ENCODE results near the gene MAD2L2. TPM values are rescaled to one million over a fixed set of nuclear protein-coding genes. Genes with fewer than 3 reads are reported as not detected.

MAD2L2 gene
- total RNA-seq, 1 donor from 2014 or later = 28.0 TPM

DNA sequence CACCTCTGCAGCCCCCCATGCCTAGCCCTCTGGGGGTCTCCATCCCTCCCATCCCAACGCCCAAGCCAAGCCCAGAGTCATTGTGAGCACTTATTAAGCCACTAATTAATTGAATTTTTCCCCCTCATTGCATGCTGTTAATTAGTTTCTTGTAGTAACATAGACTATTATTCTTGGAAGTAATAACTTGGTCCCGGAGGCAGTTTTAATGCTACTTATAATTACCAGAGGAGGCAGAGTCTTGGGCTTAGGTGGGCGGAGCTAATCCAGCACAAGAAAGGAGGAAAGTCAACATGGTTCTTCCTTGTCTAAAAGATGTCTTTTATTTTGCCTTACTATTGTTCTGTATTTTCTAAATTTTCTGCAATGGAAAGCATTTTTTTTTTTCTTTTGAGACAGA, 54.4 kb downstream of the MAD2L2 start:
- H3K27ac Mint-ChIP-seq (ENCODE audit: unreplicated experiment) = no peak overlapping the region
- no peaks in the 10 kb centered on the region for H3K9me3 Mint-ChIP-seq (ENCODE audit: unreplicated experiment)
- H3K27me3 Mint-ChIP-seq (ENCODE audit: unreplicated experiment) = peaks cover 7% of the 10 kb centered on the region
- DNase-seq (ENCODE audit: low spot score) = no peak
- no peaks in the 10 kb centered on the region for H3K4me1 Mint-ChIP-seq (ENCODE audit: unreplicated experiment)
- TF ChIP-seq, protein P1, sequence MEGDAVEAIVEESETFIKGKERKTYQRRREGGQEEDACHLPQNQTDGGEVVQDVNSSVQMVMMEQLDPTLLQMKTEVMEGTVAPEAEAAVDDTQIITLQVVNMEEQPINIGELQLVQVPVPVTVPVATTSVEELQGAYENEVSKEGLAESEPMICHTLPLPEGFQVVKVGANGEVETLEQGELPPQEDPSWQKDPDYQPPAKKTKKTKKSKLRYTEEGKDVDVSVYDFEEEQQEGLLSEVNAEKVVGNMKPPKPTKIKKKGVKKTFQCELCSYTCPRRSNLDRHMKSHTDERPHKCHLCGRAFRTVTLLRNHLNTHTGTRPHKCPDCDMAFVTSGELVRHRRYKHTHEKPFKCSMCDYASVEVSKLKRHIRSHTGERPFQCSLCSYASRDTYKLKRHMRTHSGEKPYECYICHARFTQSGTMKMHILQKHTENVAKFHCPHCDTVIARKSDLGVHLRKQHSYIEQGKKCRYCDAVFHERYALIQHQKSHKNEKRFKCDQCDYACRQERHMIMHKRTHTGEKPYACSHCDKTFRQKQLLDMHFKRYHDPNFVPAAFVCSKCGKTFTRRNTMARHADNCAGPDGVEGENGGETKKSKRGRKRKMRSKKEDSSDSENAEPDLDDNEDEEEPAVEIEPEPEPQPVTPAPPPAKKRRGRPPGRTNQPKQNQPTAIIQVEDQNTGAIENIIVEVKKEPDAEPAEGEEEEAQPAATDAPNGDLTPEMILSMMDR (IDR thresholded peaks at IDR 0.05; ENCODE audit: unreplicated experiment) = no peak
- H3K36me3 Mint-ChIP-seq (ENCODE audit: low read depth, unreplicated experiment) = no peaks in the 10 kb centered on the region
- no peak overlapping the region for H3K4me3 Mint-ChIP-seq (ENCODE audit: unreplicated experiment)

Other genes starting within 250 kb of the MAD2L2 start
- gene DISP3, start 202.0 kb downstream of the MAD2L2 start, total RNA-seq (ENCODE audit: unreplicated experiment) = 1.6 TPM
- gene FBXO2, start 26.7 kb downstream of the MAD2L2 start, total RNA-seq (ENCODE audit: unreplicated experiment) = 1.6 TPM
- 10.2 TPM for gene FBXO44, start 26.3 kb downstream of the MAD2L2 start, total RNA-seq (ENCODE audit: unreplicated experiment)
- 1.1 TPM for gene FBXO6, start 16.9 kb downstream of the MAD2L2 start, total RNA-seq (ENCODE audit: unreplicated experiment)
- 0.46 TPM for gene DRAXIN, start 10.6 kb upstream of the MAD2L2 start, total RNA-seq (ENCODE audit: unreplicated experiment)
- 25.1 TPM for gene AGTRAP, start 55.0 kb upstream of the MAD2L2 start, total RNA-seq (ENCODE audit: unreplicated experiment)
- gene C1orf167, start 81.0 kb upstream of the MAD2L2 start, total RNA-seq (ENCODE audit: unreplicated experiment) = 0.44 TPM
- 27.2 TPM for gene MTHFR, start 124.8 kb upstream of the MAD2L2 start, total RNA-seq (ENCODE audit: unreplicated experiment)
- 42.9 TPM for gene CLCN6, start 125.0 kb upstream of the MAD2L2 start, total RNA-seq (ENCODE audit: unreplicated experiment)
- gene NPPA, start 166.6 kb upstream of the MAD2L2 start, total RNA-seq (ENCODE audit: unreplicated experiment) = not detected
- gene NPPB, start 177.8 kb upstream of the MAD2L2 start, total RNA-seq (ENCODE audit: unreplicated experiment) = not detected
- gene KIAA2013, start 245.3 kb upstream of the MAD2L2 start, total RNA-seq (ENCODE audit: unreplicated experiment) = 38.0 TPM